ENCODE measurements around the gene HGF. TPM values are rescaled to one million over a fixed set of nuclear protein-coding genes. Genes with fewer than 3 reads are reported as not detected.

HGF gene
- total RNA-seq, 4 donors from 2014 or later = 0.39 to 1.6 (median 1.4) TPM

- no peak for ATAC-seq
These were observed 18.1 kb downstream of the HGF start for GRCh38 chr7:81751619-81752317.

GRCh38 chr7:81745637-81746036 is 24.2 kb downstream of the HGF start:
- H3K9me3 ChIP-seq = no peaks in the 10 kb centered on the region
- no peaks in the 10 kb centered on the region for H3K36me3 ChIP-seq
- H3K4me3 ChIP-seq = no peak overlapping the region
- no peaks in the 10 kb centered on the region for H3K27me3 ChIP-seq
- no peaks in the 10 kb centered on the region for H3K4me1 ChIP-seq
- intact Hi-C loops (cut with DNase I; ENCODE audit: low total_unique reads) (no loop called here), in situ Hi-C loops (cut with MboI; ENCODE audit: low sequenced_read_pairs in 4 of 4) (no loop called here)
- no peak overlapping the region for H3K27ac ChIP-seq
- no peak for TF ChIP-seq POLR2A (IDR thresholded peaks at IDR 0.05)
- TF ChIP-seq CTCF (IDR thresholded peaks at IDR 0.05 in 4 of 5, conservative IDR thresholded peaks at IDR 0.05 in 1 of 5) = no peak
- ATAC-seq = no peak
- no peak for DNase-seq

More at GRCh38 chr7:81751619-81752317, 18.1 kb downstream of the HGF start:
- no peak for DNase-seq
- Histone ChIP-seq H3K27me3 (no peaks in the 10 kb centered on the region), H3K9me3 (no peaks in the 10 kb centered on the region), H3K36me3 (no peaks in the 10 kb centered on the region), H3K27ac (no peak overlapping the region), H3K4me3 (no peak overlapping the region), H3K4me1 (no peaks in the 10 kb centered on the region)
- in situ Hi-C loops (cut with MboI; ENCODE audit: low sequenced_read_pairs in 4 of 4) = no loop called here
- TF ChIP-seq POLR2A (IDR thresholded peaks at IDR 0.05) (no peak), CTCF (IDR thresholded peaks at IDR 0.05 in 4 of 5, conservative IDR thresholded peaks at IDR 0.05 in 1 of 5) (no peak)
- intact Hi-C loops (cut with DNase I; ENCODE audit: low total_unique reads) = no loop called here

GRCh38 chr7:81744389-81744788 is 25.5 kb downstream of the HGF start:
- DNase-seq (no peak), ATAC-seq (no peak)
- Histone ChIP-seq H3K4me3 (no peak overlapping the region), H3K36me3 (no peaks in the 10 kb centered on the region), H3K9me3 (no peaks in the 10 kb centered on the region), H3K27me3 (no peaks in the 10 kb centered on the region), H3K4me1 (no peaks in the 10 kb centered on the region), H3K27ac (no peak overlapping the region)
- in situ Hi-C loops (cut with MboI; ENCODE audit: low sequenced_read_pairs in 4 of 4) (no loop called here), intact Hi-C loops (cut with DNase I; ENCODE audit: low total_unique reads) (no loop called here)
- no peak for TF ChIP-seq POLR2A (IDR thresholded peaks at IDR 0.05)
- TF ChIP-seq CTCF (IDR thresholded peaks at IDR 0.05 in 4 of 5, conservative IDR thresholded peaks at IDR 0.05 in 1 of 5) = no peak

GRCh38 chr7:81743665-81744064 is 26.2 kb downstream of the HGF start:
- Histone ChIP-seq H3K4me3 (no peak overlapping the region), H3K36me3 (no peaks in the 10 kb centered on the region), H3K9me3 (no peaks in the 10 kb centered on the region), H3K4me1 (no peaks in the 10 kb centered on the region), H3K27ac (no peak overlapping the region), H3K27me3 (no peaks in the 10 kb centered on the region)
- intact Hi-C loops (cut with DNase I; ENCODE audit: low total_unique reads) (no loop called here), in situ Hi-C loops (cut with MboI; ENCODE audit: low sequenced_read_pairs in 4 of 4) (no loop called here)
- ATAC-seq = no peak
- no peak for DNase-seq
- TF ChIP-seq POLR2A (IDR thresholded peaks at IDR 0.05) (no peak), CTCF (IDR thresholded peaks at IDR 0.05 in 4 of 5, conservative IDR thresholded peaks at IDR 0.05 in 1 of 5) (no peak)

GRCh38 chr7:81743201-81743600 is 26.6 kb downstream of the HGF start:
- no peak overlapping the region for H3K4me3 ChIP-seq
- no peak for TF ChIP-seq POLR2A (IDR thresholded peaks at IDR 0.05)
- TF ChIP-seq CTCF (IDR thresholded peaks at IDR 0.05 in 4 of 5, conservative IDR thresholded peaks at IDR 0.05 in 1 of 5) = no peak

More at GRCh38 chr7:81743201-81743600, 26.6 kb downstream of the HGF start:
- Histone ChIP-seq H3K4me1 (no peaks in the 10 kb centered on the region), H3K9me3 (no peaks in the 10 kb centered on the region), H3K36me3 (no peaks in the 10 kb centered on the region), H3K27me3 (no peaks in the 10 kb centered on the region), H3K27ac (no peak overlapping the region)
- DNase-seq = no peak
- no peak for ATAC-seq
- intact Hi-C loops (cut with DNase I; ENCODE audit: low total_unique reads) = no loop called here
- in situ Hi-C loops (cut with MboI; ENCODE audit: low sequenced_read_pairs in 4 of 4) = no loop called here

Measured in gastrocnemius medialis (tissue), 4 donors.